HG03457 (cell line): ENCODE data around the gene KRTAP6-3.

Source experiments
- ATAC-seq: cut with Tn5 transposase; IDR thresholded peaks from one replicate; pipeline ENCODE4 v1.9.1; 2021; ENCODE audit warnings: moderate number of reproducible peaks; ENCODE audit not compliant: unreplicated experiment

Gene KRTAP6-3

GRCh38 chr21:30623362-30623761, 31.1 kb downstream of the KRTAP6-3 start:
- ATAC-seq: no peak

DNA sequence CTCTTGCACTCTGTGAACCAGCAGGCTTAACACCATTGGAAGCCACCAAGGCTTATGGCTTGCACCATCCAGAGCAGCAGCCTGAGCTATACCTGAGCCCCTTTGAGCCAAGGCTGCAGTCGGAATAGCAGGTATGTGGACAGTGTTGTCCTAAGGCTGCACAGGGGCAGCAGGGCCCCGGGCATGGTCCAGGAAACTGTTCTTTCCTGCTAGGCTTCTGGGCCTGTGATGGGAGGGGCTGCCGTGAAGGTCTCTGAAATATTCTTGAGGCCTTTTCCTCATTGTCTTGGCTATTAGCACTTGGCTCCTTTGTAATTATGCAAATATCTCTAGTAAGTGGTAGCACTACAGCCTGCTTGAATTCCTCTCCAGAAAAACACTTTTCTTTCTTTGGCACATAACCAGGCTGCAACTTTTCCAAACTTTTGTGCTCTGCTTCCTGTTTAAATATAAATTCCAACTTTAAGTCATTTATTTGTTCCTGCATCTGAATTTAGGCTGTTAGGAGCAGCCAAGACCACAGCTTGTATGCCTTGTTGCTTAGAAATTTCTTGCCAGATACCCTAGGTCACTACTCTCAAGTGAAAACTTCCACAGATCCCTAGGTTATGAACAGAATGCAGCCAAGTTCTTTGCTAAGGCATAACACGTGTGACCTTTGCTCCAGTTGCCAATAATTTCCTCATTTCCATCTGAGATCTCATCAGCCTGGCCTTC, 33.4 kb downstream of the KRTAP6-3 start:
- no peak for ATAC-seq

GRCh38 chr21:30628109-30628508, 35.9 kb downstream of the KRTAP6-3 start:
- ATAC-seq: no peak

DNA sequence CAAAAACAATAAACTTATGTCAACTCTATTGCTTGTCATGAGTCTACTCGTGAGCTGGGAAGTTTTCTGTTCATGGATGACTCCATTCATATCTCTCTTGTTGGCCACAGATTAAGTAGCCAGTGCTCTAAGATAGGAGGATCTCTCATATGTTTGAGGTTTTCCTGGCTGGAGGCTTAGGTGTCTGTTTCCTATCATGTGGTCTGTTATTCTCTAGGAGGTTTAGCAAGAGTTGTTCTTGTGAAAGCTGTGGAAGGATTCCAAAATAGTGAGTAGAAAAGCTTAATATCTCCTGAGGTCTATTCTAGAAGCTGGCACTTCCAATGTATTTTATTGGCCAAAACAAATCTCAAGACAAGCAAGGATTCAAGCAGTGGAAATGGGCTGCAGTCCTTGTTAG, 37.0 kb downstream of the KRTAP6-3 start:
- no peak for ATAC-seq

- ATAC-seq: no peak
Measured at GRCh38 chr21:30634906-30635305, 42.7 kb downstream of the KRTAP6-3 start, which contains the start of gene KRTAP20-2. TSS of gene KRTAP20-2 (plus strand) at chr21:30635206. CDS start at chr21:30635264, 58 bp downstream.

GRCh38 chr21:30638686-30639085, 46.4 kb downstream of the KRTAP6-3 start:
- ATAC-seq: no peak

- ATAC-seq: no peak
Measured at GRCh38 chr21:30642564-30642963, 50.3 kb downstream of the KRTAP6-3 start, which contains the start of gene KRTAP20-3. TSS of gene KRTAP20-3 (plus strand) at chr21:30642864.
